Thoracic aorta (tissue), 2 donors: ENCODE results near the gene LAMTOR1. TPM values are rescaled to one million over a fixed set of nuclear protein-coding genes. Genes with fewer than 3 reads are reported as not detected.
"Not testable (repeated sequence)": the region's sequence is repeated elsewhere in the genome, so short reads cannot be mapped to it uniquely, and the experiment has no call there.

Experiments
- ATAC-seq: fragments of 150-250 bp; one replicate; pipeline ENCODE4 v1.8.0; 2017; ENCODE audit warnings: low read depth; ENCODE audit not compliant: insufficient number of reproducible peaks, low FRiP score
- DNase-seq: peaks from one replicate; pipeline ENCODE4 v3.0.0-alpha.2; 2020; ENCODE audit warnings: low spot score
- H3K27ac ChIP-seq, 2 donors: fragments of 200-600 bp; sonication (generic); 1 replicate in 1 of 2; 2 replicates in 1 of 2; pipeline ENCODE4 v1.5.1; 2016; ENCODE audit warnings: mild to moderate bottlenecking in 2 of 2, moderate library complexity in 2 of 2
- H3K27me3 ChIP-seq: fragments of 200-600 bp; sonication (generic); replicated peaks from 2 replicates; pipeline ENCODE4 v1.6.0; 2016; ENCODE audit warnings: mild to moderate bottlenecking; ENCODE audit not compliant: insufficient read depth
- H3K36me3 ChIP-seq: fragments of 200-600 bp; sonication (generic); one replicate; pipeline ENCODE4 v1.5.1; 2016
- H3K4me1 ChIP-seq, 2 donors: fragments of 200-600 bp; sonication (generic); 1 replicate in 1 of 2; 2 replicates in 1 of 2; pipeline versions ENCODE4 v1.5.1 to v1.6.0; 2016; ENCODE audit warnings: low read depth in 2 of 2, mild to moderate bottlenecking in 1 of 2; ENCODE audit not compliant: control insufficient read depth in 1 of 2
- H3K4me3 ChIP-seq: fragments of 200-600 bp; sonication (generic); 2 replicates; pipeline ENCODE4 v1.5.1; 2016; ENCODE audit warnings: mild to moderate bottlenecking
- H3K9me3 ChIP-seq: fragments of 200-600 bp; sonication (generic); 2 replicates; pipeline ENCODE4 v1.5.1; 2016
- CTCF ChIP-seq: fragments of 200-600 bp; sonication (generic); IDR thresholded peaks from one replicate; pipeline ENCODE4 v1.5.1; 2019; ENCODE audit warnings: antibody characterized with exemption
- total RNA-seq, 2 donors: library from RNA; depleted of rRNA; stranded (reverse); fragments of >200 nt; gene quantifications; one replicate each; pipeline versions ENCODE4 v1.1.0 to v1.2.3, GENCODE V29; 2016

The LAMTOR1 gene
- total RNA-seq, 2 donors from 2014 or later = 68.1 to 94.4 TPM

DNA sequence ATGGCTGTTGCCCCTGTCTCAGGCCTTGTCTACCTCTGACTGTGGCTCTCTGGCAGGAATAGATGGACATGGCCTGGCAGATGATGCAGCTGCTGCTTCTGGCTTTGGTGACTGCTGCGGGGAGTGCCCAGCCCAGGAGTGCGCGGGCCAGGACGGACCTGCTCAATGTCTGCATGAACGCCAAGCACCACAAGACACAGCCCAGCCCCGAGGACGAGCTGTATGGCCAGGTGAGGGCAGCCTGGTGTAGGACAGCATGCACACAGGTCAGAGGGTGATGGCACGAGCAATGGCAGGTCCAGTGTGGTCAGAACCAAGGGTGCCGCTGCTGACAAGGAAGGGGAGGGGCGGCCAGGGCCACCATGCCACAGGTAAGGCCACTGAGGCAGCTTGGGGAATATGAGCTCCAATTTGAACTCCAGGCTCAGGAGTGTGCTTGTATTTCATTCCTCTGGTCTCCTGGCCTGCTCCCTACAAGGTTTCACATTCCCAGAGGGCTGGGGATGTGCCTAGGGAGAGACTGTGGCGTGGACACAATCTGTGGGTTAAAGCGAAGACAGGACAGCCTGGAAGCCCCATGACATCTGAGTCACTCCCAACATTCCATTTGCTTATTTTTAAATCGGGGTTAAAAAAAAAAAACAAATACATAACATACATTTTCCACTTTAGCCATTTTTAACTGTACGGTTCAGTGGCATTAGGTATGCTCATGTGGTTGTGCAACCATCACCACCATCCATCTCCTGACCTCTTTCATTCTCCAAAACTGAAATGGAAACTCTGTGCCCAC, 33.0 kb upstream of the LAMTOR1 start:
- ATAC-seq (no peak), DNase-seq (no peak)
- no peak overlapping the region for H3K4me3 ChIP-seq
- TF ChIP-seq CTCF = no peak
- H3K27ac ChIP-seq = no peak overlapping the region
- H3K36me3 ChIP-seq = no peaks in the 10 kb centered on the region
- H3K27me3 ChIP-seq = no peaks in the 10 kb centered on the region
- H3K4me1 ChIP-seq = no peaks in the 10 kb centered on the region
- H3K9me3 ChIP-seq = no peaks in the 10 kb centered on the region

- H3K27me3 ChIP-seq, ATAC-seq, H3K27ac ChIP-seq, H3K9me3 ChIP-seq, H3K36me3 ChIP-seq, H3K4me3 ChIP-seq, DNase-seq, H3K4me1 ChIP-seq: not testable (repeated sequence)
These were observed 32.4 kb upstream of the LAMTOR1 start, which contains the start of gene FOLR3 for GRCh38 chr11:72135473-72135872. Gene FOLR3 (plus strand): TSS chr11:72135725. CDS start chr11:72135953, 228 bp downstream.

DNA sequence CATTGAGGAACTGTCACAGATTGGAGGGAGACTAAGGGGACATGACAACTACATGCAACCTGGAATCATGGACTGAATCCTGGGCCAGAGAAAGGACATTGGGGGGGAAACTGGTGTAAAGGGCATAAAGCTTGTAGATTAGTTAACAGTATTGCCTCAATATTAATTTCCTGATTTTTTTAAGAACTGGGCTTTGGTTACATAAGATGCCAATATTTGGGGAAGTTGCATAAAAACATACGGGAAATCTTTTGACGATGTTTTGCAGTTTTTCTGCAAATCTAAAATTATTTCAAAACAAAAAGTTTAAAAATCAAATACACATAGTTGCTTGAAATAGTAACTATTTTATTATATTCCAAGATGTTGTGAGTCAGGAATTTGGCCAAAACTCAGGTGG, 29.5 kb upstream of the LAMTOR1 start:
- ATAC-seq = no peak
- no peaks in the 10 kb centered on the region for H3K36me3 ChIP-seq
- H3K4me3 ChIP-seq = no peak overlapping the region
- no peaks in the 10 kb centered on the region for H3K27me3 ChIP-seq
- no peaks in the 10 kb centered on the region for H3K9me3 ChIP-seq
- DNase-seq = no peak
- TF ChIP-seq CTCF = no peak
- no peak overlapping the region for H3K27ac ChIP-seq
- H3K4me1 ChIP-seq = no peaks in the 10 kb centered on the region

DNA sequence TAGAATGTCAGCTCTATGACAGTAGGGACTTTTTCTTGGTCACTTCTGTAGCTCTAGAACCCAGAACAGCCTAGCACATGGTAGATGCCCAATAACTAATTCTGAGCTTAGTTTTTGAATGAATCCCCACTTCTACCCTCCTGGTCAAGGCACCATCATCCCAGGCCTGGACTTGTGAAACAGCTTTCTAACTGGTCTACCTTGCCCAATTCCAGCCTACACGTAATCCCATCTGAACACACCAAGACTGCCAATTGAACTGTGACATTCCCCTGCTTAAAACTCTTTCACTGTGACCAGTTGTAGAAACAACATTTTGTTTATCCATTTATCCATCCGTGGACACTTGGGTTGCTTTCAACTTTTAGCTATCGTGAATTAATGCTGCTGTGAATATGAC, 26.3 kb upstream of the LAMTOR1 start:
- Histone ChIP-seq H3K4me1 (no peaks in the 10 kb centered on the region), H3K9me3 (no peaks in the 10 kb centered on the region), H3K27ac (no peak overlapping the region), H3K4me3 (no peak overlapping the region), H3K36me3 (no peaks in the 10 kb centered on the region), H3K27me3 (no peaks in the 10 kb centered on the region)
- DNase-seq (no peak), ATAC-seq (no peak)
- TF ChIP-seq CTCF = no peak

GRCh38 chr11:72127923-72128322, 24.8 kb upstream of the LAMTOR1 start:
- no peak for DNase-seq
- no peaks in the 10 kb centered on the region for H3K4me1 ChIP-seq
- no peak for TF ChIP-seq CTCF
- H3K9me3 ChIP-seq = no peaks in the 10 kb centered on the region
- no peak overlapping the region for H3K27ac ChIP-seq
- H3K27me3 ChIP-seq = no peaks in the 10 kb centered on the region
- H3K36me3 ChIP-seq = no peaks in the 10 kb centered on the region
- no peak for ATAC-seq
- no peak overlapping the region for H3K4me3 ChIP-seq

GRCh38 chr11:72125956-72126355, 22.9 kb upstream of the LAMTOR1 start:
- no peaks in the 10 kb centered on the region for H3K4me1 ChIP-seq
- H3K4me3 ChIP-seq = no peak overlapping the region
- DNase-seq = no peak
- no peak overlapping the region for H3K27ac ChIP-seq
- no peak for ATAC-seq
- no peak for TF ChIP-seq CTCF
- no peaks in the 10 kb centered on the region for H3K9me3 ChIP-seq
- H3K27me3 ChIP-seq = no peaks in the 10 kb centered on the region
- H3K36me3 ChIP-seq = no peaks in the 10 kb centered on the region
